Adrenal gland (tissue), 12 donors: ENCODE measurements around the gene MAML3. TPM values are rescaled to one million over a fixed set of nuclear protein-coding genes. Genes with fewer than 3 reads are reported as not detected.

ENCODE experiments used
- DNase-seq, 7 donors: peaks; one replicate each; pipeline ENCODE4 v3.0.0-alpha.2; 2019 to 2020
- H3K27ac ChIP-seq, 5 donors: fragments of 200-600 bp; sonication (generic) in 4 of 5; 1 replicate in 3 of 5; 2 replicates in 2 of 5; pipeline versions ENCODE4 v1.5.1 to v1.8.0; 2016 to 2020; ENCODE audit warnings: mild to moderate bottlenecking in 1 of 5
- H3K27me3 ChIP-seq: fragments of 200-600 bp; 2 replicates; pipeline ENCODE4 v1.8.0; 2021
- H3K36me3 ChIP-seq, 2 donors: fragments of 200-600 bp; replicated peaks in 1 of 2; 1 replicate in 1 of 2; 2 replicates in 1 of 2; pipeline versions ENCODE4 v1.5.1 to v1.8.0; 2018 to 2022
- H3K4me1 ChIP-seq, 2 donors: fragments of 200-600 bp; replicated peaks in 1 of 2; 1 replicate in 1 of 2; 2 replicates in 1 of 2; pipeline versions ENCODE4 v1.5.1 to v1.8.0; 2018 to 2021
- H3K4me3 ChIP-seq, 4 donors: fragments of 200-600 bp; sonication (generic) in 3 of 4; one replicate each; pipeline ENCODE4 v1.5.1; 2016 to 2018
- H3K9me3 ChIP-seq, 3 donors: fragments of 200-600 bp; sonication (generic) in 1 of 3; replicated peaks in 1 of 3; 1 replicate in 2 of 3; 2 replicates in 1 of 3; pipeline versions ENCODE4 v1.5.1 to v1.8.0; 2016 to 2021
- CTCF ChIP-seq, 6 experiments: fragments of 450-650 bp in 4 of 6; fragments of 200-600 bp in 2 of 6; sonication (generic) in 1 of 6; IDR thresholded peaks; 1 replicate in 5 of 6; 2 replicates in 1 of 6; pipeline versions ENCODE4 v1.5.1 to v1.8.0; 2016 to 2021; ENCODE audit warnings: antibody characterized with exemption in 6 of 6, mild to moderate bottlenecking in 2 of 6, moderate library complexity in 1 of 6
- POLR2A ChIP-seq, 2 donors: fragments of 450-650 bp; IDR thresholded peaks; one replicate each; pipeline ENCODE4 v1.6.1; 2017; ENCODE audit warnings: antibody characterized with exemption in 2 of 2, mild to moderate bottlenecking in 2 of 2, moderate library complexity in 1 of 2
- WGBS, 4 donors: extraction: QIAGEN DNeasy Blood & Tissue Kit in 2 of 4; methylation state at CpG; one replicate each; pipeline versions ENCODE4 v1.1.5 to v1.1.7; 2013 to 2017; 5-methylcytosine and 5-hydroxymethylcytosine counted together
- intact Hi-C, 2 donors: fragments of 100-400 bp; cut with DNase I; formaldehyde crosslinking; loops; one replicate each; pipeline versions ENCODE4 v1.14.1 to v1.15.0; 2022 to 2023
- polyA plus RNA-seq, 3 donors: library from polyadenylated mRNA; stranded (reverse); fragments of 200-250 nt in 2 of 3; fragments of 350-450 nt in 1 of 3; fragmentation: Illumina TruSeq in 1 of 3; extraction: RNeasy Lipid Tissue Mini Kit (QIAGEN cat#74804) in 1 of 3; gene quantifications; one replicate each; pipeline ENCODE4 v1.2.3, GENCODE V29; 2013 to 2014
- total RNA-seq, 9 donors: library from RNA; depleted of rRNA in 4 of 9; stranded (reverse); fragments of >200 nt in 4 of 9; fragments of 120-200 nt in 1 of 9; fragmentation: NEBNext Ultra II Directional in 1 of 9; extraction: Animal tissue kit (Norgen Biotek cat#: 25700) in 1 of 9; gene quantifications; one replicate each; pipeline versions ENCODE4 v1.1.0 to v1.2.4, GENCODE V29; 2013 to 2023
- donor health status: healthy with polysubstance abuse.
- donor health status: Bipolar disorder and iron deficiency.
- donor health status: DM: yes; HTN: yes; CAD: no.
- donor health status: DM: no; HTN: no; CAD: no.
- donor health status: DM: no; HTN: no; CAD: no.
- donor health status: DM: yes; HTN: yes; CAD: no.

Gene MAML3
- total and polyA plus RNA-seq, 12 donors: 2.0 to 15.9 (median 8.4) TPM

GRCh38 chr4:139800082-139800481 is 353.9 kb downstream of the MAML3 start:
- DNase-seq: no peak
- H3K27ac ChIP-seq: no peak overlapping the region
- WGBS, 4 donors: 63 to 79% (median 73%) methylated on average over 4 of the region's 4 CpGs
- H3K4me3 ChIP-seq: no peak overlapping the region
- H3K9me3 ChIP-seq: no peaks in the 10 kb centered on the region
- no peaks in the 10 kb centered on the region for H3K36me3 ChIP-seq
- no peak for TF ChIP-seq POLR2A (IDR thresholded peaks at IDR 0.05)
- TF ChIP-seq CTCF (IDR thresholded peaks at IDR 0.05): no peak
- H3K4me1 ChIP-seq: peaks cover 0 to 18% of the 10 kb centered on the region in 2 donors
- intact Hi-C loops: no loop called here
- no peaks in the 10 kb centered on the region for H3K27me3 ChIP-seq

- Histone ChIP-seq H3K4me3 (no peak overlapping the region), H3K9me3 (no peaks in the 10 kb centered on the region), H3K4me1 (peaks cover 0 to 23% of the 10 kb centered on the region in 2 donors), H3K27me3 (no peaks in the 10 kb centered on the region), H3K36me3 (no peaks in the 10 kb centered on the region), H3K27ac (no peak overlapping the region)
- no peak for TF ChIP-seq CTCF (IDR thresholded peaks at IDR 0.05)
- no peak for TF ChIP-seq POLR2A (IDR thresholded peaks at IDR 0.05)
- no peak for DNase-seq
- intact Hi-C loops: no loop called here
Observed at GRCh38 chr4:139799615-139800014, 354.4 kb downstream of the MAML3 start.

GRCh38 chr4:139798456-139798855 is 355.5 kb downstream of the MAML3 start:
- H3K4me3 ChIP-seq: no peak overlapping the region
- H3K27me3 ChIP-seq: no peaks in the 10 kb centered on the region
- H3K4me1 ChIP-seq: peaks cover 0 to 23% of the 10 kb centered on the region in 2 donors
- H3K27ac ChIP-seq: no peak overlapping the region
- DNase-seq: no peak
- TF ChIP-seq POLR2A (IDR thresholded peaks at IDR 0.05): no peak
- H3K9me3 ChIP-seq: no peaks in the 10 kb centered on the region
- H3K36me3 ChIP-seq: no peaks in the 10 kb centered on the region
- intact Hi-C loops: no loop called here

- Histone ChIP-seq H3K4me1 (peaks cover 0 to 23% of the 10 kb centered on the region in 2 donors), H3K27ac (no peak overlapping the region), H3K9me3 (no peaks in the 10 kb centered on the region), H3K4me3 (no peak overlapping the region), H3K36me3 (no peaks in the 10 kb centered on the region), H3K27me3 (no peaks in the 10 kb centered on the region)
- no peak for TF ChIP-seq POLR2A (IDR thresholded peaks at IDR 0.05)
- no peak for DNase-seq
- intact Hi-C loops: no loop called here
- 93 to 100% (median 95%) methylated on average over 2 of the region's 2 CpGs for WGBS, 4 donors
Observed at GRCh38 chr4:139797287-139797686, 356.7 kb downstream of the MAML3 start.

- TF ChIP-seq CTCF (IDR thresholded peaks at IDR 0.05): no peak
- TF ChIP-seq POLR2A (IDR thresholded peaks at IDR 0.05): no peak
- Histone ChIP-seq H3K9me3 (no peaks in the 10 kb centered on the region), H3K4me3 (no peak overlapping the region), H3K27me3 (no peaks in the 10 kb centered on the region), H3K27ac (no peak overlapping the region), H3K4me1 (peaks cover 0 to 23% of the 10 kb centered on the region in 2 donors), H3K36me3 (no peaks in the 10 kb centered on the region)
- DNase-seq: no peak
- intact Hi-C loops: no loop called here
- WGBS, 4 donors: 77 to 84% (median 83%) methylated on average over 8 of the region's 8 CpGs
Observed at GRCh38 chr4:139795527-139796314, 358.3 kb downstream of the MAML3 start.
